H9 (cell line): ENCODE data around the gene JAKMIP3. TPM values are rescaled to one million over a fixed set of nuclear protein-coding genes. Genes with fewer than 3 reads are reported as not detected.
A peak's percentile ranks its signal among the peaks of the same experiment; 100 is the strongest.

Source experiments
- DNase-seq: peaks from one replicate; pipeline ENCODE4 v3.0.0-alpha.2; 2017
- H2AFZ ChIP-seq: one replicate; pipeline ENCODE4 v1.6.1; 2013; ENCODE audit warnings: mild to moderate bottlenecking, low read length, control low read depth, moderate library complexity
- H2AK5ac ChIP-seq: 2 replicates; pipeline ENCODE4 v1.6.1; 2013; ENCODE audit warnings: low read length, control low read depth, mixed read lengths; ENCODE audit not compliant: insufficient read length
- H2BK120ac ChIP-seq: one replicate; pipeline ENCODE4 v1.6.1; 2013; ENCODE audit warnings: low read depth, mild to moderate bottlenecking, low read length, control low read depth, inconsistent platforms; ENCODE audit not compliant: poor library complexity, severe bottlenecking
- H2BK12ac ChIP-seq: 2 replicates; pipeline ENCODE4 v1.6.1; 2013; ENCODE audit warnings: low read length, control low read depth, mixed read lengths, low read depth; ENCODE audit not compliant: insufficient read length
- H2BK15ac ChIP-seq: 2 replicates; pipeline ENCODE4 v1.6.1; 2013; ENCODE audit warnings: low read depth, low read length, control low read depth
- H2BK20ac ChIP-seq: one replicate; pipeline ENCODE4 v1.6.1; 2013; ENCODE audit warnings: low read depth, mild to moderate bottlenecking, low read length, control low read depth, inconsistent platforms; ENCODE audit not compliant: poor library complexity, severe bottlenecking
- H2BK5ac ChIP-seq: 2 replicates; pipeline ENCODE4 v1.6.1; 2013; ENCODE audit warnings: low read length, control low read depth, mixed read lengths; ENCODE audit not compliant: insufficient read length
- H3K14ac ChIP-seq: 2 replicates; pipeline ENCODE4 v1.6.1; 2013; ENCODE audit warnings: low read length, control low read depth; ENCODE audit not compliant: insufficient read depth
- H3K18ac ChIP-seq: 2 replicates; pipeline ENCODE4 v1.6.1; 2013; ENCODE audit warnings: low read depth, mild to moderate bottlenecking, mixed read lengths, low read length, control low read depth; ENCODE audit not compliant: insufficient read length
- H3K23ac ChIP-seq: 2 replicates; pipeline ENCODE4 v1.6.1; 2013; ENCODE audit warnings: low read length, control low read depth, mixed read lengths, low read depth; ENCODE audit not compliant: insufficient read length
- H3K23me2 ChIP-seq: 2 replicates; pipeline ENCODE4 v1.6.1; 2013; ENCODE audit warnings: low read depth, mild to moderate bottlenecking, mixed read lengths, low read length, control low read depth; ENCODE audit not compliant: insufficient read length, poor library complexity, severe bottlenecking
- H3K27ac ChIP-seq: 2 replicates; pipeline ENCODE4 v1.5.1; 2013; ENCODE audit warnings: low read length, control low read depth, mixed read lengths, low read depth; ENCODE audit not compliant: insufficient read length
- H3K27me3 ChIP-seq: 2 replicates; pipeline ENCODE4 v1.6.1; 2013; ENCODE audit warnings: low read length, control low read depth, inconsistent platforms; ENCODE audit not compliant: insufficient read depth
- H3K4ac ChIP-seq: 2 replicates; pipeline ENCODE4 v1.6.1; 2013; ENCODE audit warnings: low read depth, mild to moderate bottlenecking, control low read depth, inconsistent platforms, low read length, moderate library complexity
- H3K4me1 ChIP-seq: 2 replicates; pipeline ENCODE4 v1.6.1; 2013; ENCODE audit warnings: low read length, control low read depth, inconsistent platforms; ENCODE audit not compliant: insufficient read depth
- H3K4me2 ChIP-seq: 2 replicates; pipeline ENCODE4 v1.6.1; 2013; ENCODE audit warnings: low read length, control low read depth, mixed read lengths; ENCODE audit not compliant: insufficient read length, insufficient read depth
- H3K56ac ChIP-seq: 2 replicates; pipeline ENCODE4 v1.6.1; 2013; ENCODE audit warnings: low read depth, mild to moderate bottlenecking, mixed read lengths, low read length, control low read depth; ENCODE audit not compliant: insufficient read length
- H3K79me1 ChIP-seq: 2 replicates; pipeline ENCODE4 v1.6.1; 2013; ENCODE audit warnings: low read depth, mild to moderate bottlenecking, moderate library complexity, low read length, control low read depth, inconsistent platforms; ENCODE audit not compliant: insufficient read depth, poor library complexity, severe bottlenecking
- H3K79me2 ChIP-seq: 2 replicates; pipeline ENCODE4 v1.6.1; 2013; ENCODE audit warnings: low read length, control low read depth, inconsistent platforms; ENCODE audit not compliant: insufficient read depth
- H3K9ac ChIP-seq: 2 replicates; pipeline ENCODE4 v1.6.1; 2013; ENCODE audit warnings: low read length, control low read depth, mixed read lengths; ENCODE audit not compliant: insufficient read length; ENCODE audit errors: extremely low read depth
- H3K9me3 ChIP-seq: one replicate; pipeline ENCODE4 v1.6.1; 2013; ENCODE audit warnings: low read depth, low read length, inconsistent platforms; ENCODE audit not compliant: control insufficient read depth
- H3T11ph ChIP-seq: one replicate; pipeline ENCODE4 v1.6.1; 2013; ENCODE audit warnings: mild to moderate bottlenecking, low read length, control low read depth, inconsistent platforms
- H4K20me1 ChIP-seq: one replicate; pipeline ENCODE4 v1.6.1; 2013; ENCODE audit not compliant: control insufficient read depth, insufficient read length, insufficient read depth
- H4K5ac ChIP-seq: 2 replicates; pipeline ENCODE4 v1.6.1; 2013; ENCODE audit warnings: low read depth, mild to moderate bottlenecking, mixed read lengths, low read length, control low read depth; ENCODE audit not compliant: insufficient read length
- H4K8ac ChIP-seq: replicated peaks from 2 replicates; pipeline ENCODE4 v1.6.1; 2013; ENCODE audit warnings: low read length, control low read depth, mixed read lengths, low read depth; ENCODE audit not compliant: insufficient read length
- H4K91ac ChIP-seq: 2 replicates; pipeline ENCODE4 v1.6.1; 2013; ENCODE audit warnings: low read depth, mild to moderate bottlenecking, moderate library complexity, mixed read lengths, low read length, control low read depth; ENCODE audit not compliant: insufficient read length
- H3K27ac Mint-ChIP-seq, 3 experiments: 2 replicates in 2 of 3; 3 replicates in 1 of 3; pipeline ENCODE4 v1.8.0; 2020 to 2021; ENCODE audit warnings: mixed read lengths in 3 of 3, mild to moderate bottlenecking in 1 of 3, moderate library complexity in 1 of 3
- H3K27me3 Mint-ChIP-seq: 2 replicates; pipeline ENCODE4 v1.8.0; 2021; ENCODE audit warnings: low read depth, mild to moderate bottlenecking, moderate library complexity, mixed read lengths
- H3K36me3 Mint-ChIP-seq, 3 experiments: 2 replicates in 2 of 3; 3 replicates in 1 of 3; pipeline ENCODE4 v1.8.0; 2020 to 2021; ENCODE audit warnings: low read depth in 3 of 3, mixed read lengths in 3 of 3; ENCODE audit not compliant: insufficient read depth in 1 of 3
- H3K4me1 Mint-ChIP-seq, 2 experiments: 2 replicates each; pipeline ENCODE4 v1.8.0; 2020; ENCODE audit warnings: mixed read lengths in 2 of 2
- H3K4me3 Mint-ChIP-seq, 2 experiments: 2 replicates in 1 of 2; 3 replicates in 1 of 2; pipeline ENCODE4 v1.8.0; 2020 to 2021; ENCODE audit warnings: mild to moderate bottlenecking in 2 of 2, mixed read lengths in 2 of 2, moderate library complexity in 1 of 2
- H3K9me3 Mint-ChIP-seq, 2 experiments: 2 replicates in 1 of 2; 3 replicates in 1 of 2; pipeline ENCODE4 v1.8.0; 2020; ENCODE audit warnings: mild to moderate bottlenecking in 2 of 2, mixed read lengths in 2 of 2, moderate library complexity in 1 of 2
- CTCF ChIP-seq: fragments of 200-600 bp; sonication (generic); conservative IDR thresholded peaks from 3 replicates; pipeline ENCODE4 v1.8.0; 2021; ENCODE audit warnings: antibody characterized with exemption, mild to moderate bottlenecking
- WGBS: extraction: QIAGEN DNeasy Blood & Tissue Kit; methylation state at CpG from one replicate; pipeline ENCODE4 v1.1.7; 2013; ENCODE audit warnings: missing lambda C conversion rate, low lambda C conversion rate, mixed read lengths; ENCODE audit not compliant: insufficient read length; ENCODE audit errors: extremely low coverage; 5-methylcytosine and 5-hydroxymethylcytosine counted together
- total RNA-seq: library from RNA; stranded (reverse); gene quantifications from 2 replicates; pipeline ENCODE4 v1.2.1, GENCODE V29; 2021

Gene JAKMIP3
- total RNA-seq, 1 experiment from 2014 or later, result 0.50 TPM

GRCh38 chr10:132104062-132104461, 38.3 kb downstream of the JAKMIP3 start:
- H3K79me1 ChIP-seq, result no peaks in the 10 kb centered on the region
- peaks cover 1% of the 10 kb centered on the region; the same call in 1 of the 2 replicates for H3K27me3 Mint-ChIP-seq
- WGBS, result no CpG with 5 or more reads among the region's 13 CpGs
- H2BK120ac ChIP-seq, result no peak overlapping the region
- H3K14ac ChIP-seq, result 0 out of 2 replicates have a peak overlapping the region, but pooled peaks have one; percentile 32
- H4K20me1 ChIP-seq, result no peaks in the 10 kb centered on the region
- no peak overlapping the region for H2BK20ac ChIP-seq
- no peak overlapping the region for H3K9ac ChIP-seq
- H2AK5ac ChIP-seq, result no peak overlapping the region
- DNase-seq, result no peak
- no peak overlapping the region for H2AFZ ChIP-seq
- no peak for TF ChIP-seq CTCF
- H2BK12ac ChIP-seq, result no peak overlapping the region
- no peak overlapping the region for H3K27ac ChIP-seq
- no peaks in the 10 kb centered on the region for H3K27me3 ChIP-seq
- no peak overlapping the region for H3K18ac ChIP-seq
- H3K27ac Mint-ChIP-seq, result no peak overlapping the region
- H3K56ac ChIP-seq, result no peak overlapping the region
- peaks cover 0 to 2% (median 0%) of the 10 kb centered on the region in 3 experiments; a peak in 1 of 7 replicates for H3K36me3 Mint-ChIP-seq
- H4K5ac ChIP-seq, result no peak overlapping the region
- H3K79me2 ChIP-seq, result no peaks in the 10 kb centered on the region
- no peak overlapping the region for H3T11ph ChIP-seq
- no peaks in the 10 kb centered on the region for H3K9me3 Mint-ChIP-seq
- H3K23me2 ChIP-seq, result no peaks in the 10 kb centered on the region
- no peaks in the 10 kb centered on the region for H3K4me1 Mint-ChIP-seq
- H3K4me3 Mint-ChIP-seq, result no peak overlapping the region
- H4K91ac ChIP-seq, result no peak overlapping the region
- no peak overlapping the region for H4K8ac ChIP-seq
- H2BK5ac ChIP-seq, result no peak overlapping the region
- H3K4ac ChIP-seq, result no peak overlapping the region
- no peaks in the 10 kb centered on the region for H3K9me3 ChIP-seq
- H3K4me1 ChIP-seq, result no peaks in the 10 kb centered on the region
- no peak overlapping the region for H3K23ac ChIP-seq
- H3K4me2 ChIP-seq, result no peak overlapping the region
- H2BK15ac ChIP-seq, result no peak overlapping the region
